PFSK-1 (cell line): ENCODE results near the gene AUTS2.

ENCODE experiments used
- POLR2AphosphoS5 ChIP-seq: IDR thresholded peaks from 2 replicates; pipeline ENCODE4 v1.6.1; 2012; ENCODE audit warnings: low read depth, mild to moderate bottlenecking, control low read depth, low read length, moderate library complexity
- REST ChIP-seq, 2 experiments: IDR thresholded peaks; 2 replicates each; pipeline versions ENCODE4 v1.6.1 to v1.8.0; 2011 to 2012; ENCODE audit warnings: low read depth in 2 of 2, low read length in 2 of 2, control low read depth in 1 of 2, inconsistent platforms in 1 of 2, mild to moderate bottlenecking in 1 of 2, moderate library complexity in 1 of 2; ENCODE audit not compliant: insufficient read depth in 1 of 2
- SIN3A ChIP-seq: IDR thresholded peaks from 2 replicates; pipeline ENCODE4 v1.6.1; 2012; ENCODE audit warnings: mild to moderate bottlenecking, low read length, moderate library complexity, borderline replicate concordance; ENCODE audit not compliant: insufficient read depth
- TAF1 ChIP-seq: IDR thresholded peaks from 2 replicates; pipeline ENCODE4 v1.6.1; 2012; ENCODE audit warnings: low read length, control low read depth, borderline replicate concordance; ENCODE audit not compliant: insufficient read depth

- no peak for TF ChIP-seq TAF1
- TF ChIP-seq SIN3A = no peak
- TF ChIP-seq REST (IDR thresholded peaks at IDR 0.05; ENCODE audit: insufficient read depth in 1 of 2, low read depth in 2 of 2, low read length in 2 of 2) = no peak
- no peak for TF ChIP-seq POLR2AphosphoS5
These were observed 758.6 kb downstream of the AUTS2 start for GRCh38 chr7:70356787-70357328.
